Neural cell (in vitro differentiated cells): Measurements from ENCODE around the gene CLNK. TPM values are rescaled to one million over a fixed set of nuclear protein-coding genes. Genes with fewer than 3 reads are reported as not detected.

ENCODE experiments used
- H2AFZ ChIP-seq: fragments of 200-600, 300-800 bp; sonication (generic), shearing (Covaris generic); 2 replicates; pipeline ENCODE4 v1.6.0; 2014; ENCODE audit warnings: low read depth, mild to moderate bottlenecking, antibody characterized with exemption, low read length, moderate library complexity
- H3F3A ChIP-seq: fragments of 200-600 bp; shearing (Covaris generic); 2 replicates; pipeline ENCODE4 v1.6.1; 2016; ENCODE audit warnings: mild to moderate bottlenecking, moderate library complexity, mixed read lengths, antibody characterized with exemption, low read length; ENCODE audit not compliant: insufficient read depth, poor library complexity, severe bottlenecking
- H3K27ac ChIP-seq: fragments of 200-600, 300-800 bp; sonication (generic), shearing (Covaris generic); 2 replicates; pipeline ENCODE4 v1.5.1; 2014; ENCODE audit warnings: mild to moderate bottlenecking, low read length, moderate library complexity
- H3K27me3 ChIP-seq: fragments of 300-800, 200-600 bp; sonication (generic), shearing (Covaris generic); 2 replicates; pipeline ENCODE4 v1.6.0; 2014; ENCODE audit warnings: mild to moderate bottlenecking, low read depth, low read length, moderate library complexity; ENCODE audit not compliant: insufficient read depth
- H3K36me3 ChIP-seq: fragments of 300-800, 200-600 bp; sonication (generic), shearing (Covaris generic); 2 replicates; pipeline ENCODE4 v1.5.1; 2014; ENCODE audit warnings: mild to moderate bottlenecking, antibody characterized with exemption, low read length, moderate library complexity; ENCODE audit not compliant: insufficient read depth
- H3K4me2 ChIP-seq: fragments of 300-800, 200-600 bp; sonication (generic), shearing (Covaris generic); 2 replicates; pipeline ENCODE4 v1.6.0; 2014; ENCODE audit warnings: mild to moderate bottlenecking, low read length
- H3K4me3 ChIP-seq: fragments of 300-800, 200-600 bp; sonication (generic), shearing (Covaris generic); 2 replicates; pipeline ENCODE4 v1.5.1; 2014; ENCODE audit warnings: mild to moderate bottlenecking, low read length, moderate library complexity
- H3K79me2 ChIP-seq: fragments of 200-600 bp; shearing (Covaris generic); replicated peaks from 2 replicates; pipeline ENCODE4 v1.6.0; 2014; ENCODE audit warnings: mild to moderate bottlenecking, low read length, moderate library complexity; ENCODE audit not compliant: insufficient read depth
- H3K9ac ChIP-seq: fragments of 300-800, 200-600 bp; sonication (generic), shearing (Covaris generic); 2 replicates; pipeline ENCODE4 v1.6.1; 2016; ENCODE audit warnings: mild to moderate bottlenecking, low read length, mixed read lengths
- H3K9me2 ChIP-seq: fragments of 200-600 bp; shearing (Covaris generic); 2 replicates; pipeline ENCODE4 v1.6.1; 2016; ENCODE audit warnings: mild to moderate bottlenecking, low read length, mixed read lengths; ENCODE audit not compliant: insufficient read depth
- H3K9me3 ChIP-seq: fragments of 200-600, 300-800 bp; sonication (generic), shearing (Covaris generic); 2 replicates; pipeline ENCODE4 v1.6.1; 2016; ENCODE audit warnings: mild to moderate bottlenecking, mixed run types, low read length, moderate library complexity, mixed read lengths
- H4K20me1 ChIP-seq: fragments of 200-600 bp; shearing (Covaris generic); 2 replicates; pipeline ENCODE4 v1.6.1; 2016; ENCODE audit warnings: mild to moderate bottlenecking, mixed run types; ENCODE audit not compliant: insufficient read depth
- EP300 ChIP-seq: fragments of 450-650 bp; conservative IDR thresholded peaks from 2 replicates; pipeline ENCODE4 v1.6.1; 2014; ENCODE audit warnings: antibody characterized with exemption, mild to moderate bottlenecking, moderate library complexity; ENCODE audit not compliant: poor library complexity, severe bottlenecking
- EZH2 ChIP-seq: fragments of 200-600, 300-800 bp; shearing (Covaris generic), sonication (generic); IDR thresholded peaks from 2 replicates; pipeline ENCODE4 v1.6.1; 2014; ENCODE audit warnings: antibody characterized with exemption, low read length, borderline replicate concordance, mild to moderate bottlenecking; ENCODE audit not compliant: insufficient read depth, poor library complexity, severe bottlenecking
- MXI1 ChIP-seq: fragments of 450-650 bp; conservative IDR thresholded peaks from 2 replicates; pipeline ENCODE4 v1.6.1; 2014; ENCODE audit warnings: antibody characterized with exemption, mild to moderate bottlenecking; ENCODE audit not compliant: poor library complexity, severe bottlenecking
- POLR2AphosphoS5 ChIP-seq: IDR thresholded peaks from 2 replicates; pipeline ENCODE4 v1.6.1; 2012
- RAD21 ChIP-seq: fragments of 450-650 bp; conservative IDR thresholded peaks from 2 replicates; pipeline ENCODE4 v1.6.1; 2014; ENCODE audit warnings: antibody characterized with exemption, mild to moderate bottlenecking, moderate library complexity
- SMC3 ChIP-seq: fragments of 450-650 bp; conservative IDR thresholded peaks from 2 replicates; pipeline ENCODE4 v1.6.1; 2014; ENCODE audit warnings: antibody characterized with exemption, mild to moderate bottlenecking, moderate library complexity; ENCODE audit not compliant: poor library complexity
- TAF1 ChIP-seq: IDR thresholded peaks from 2 replicates; pipeline ENCODE4 v1.6.1; 2012; ENCODE audit warnings: low read depth
- polyA plus RNA-seq: library from polyadenylated mRNA; depleted of rRNA; stranded (reverse); fragments of >200 nt; gene quantifications from 2 replicates; pipeline ENCODE4 v1.2.3, GENCODE V29; 2014
- TF ChIP-seq, protein P1 (sequence below): IDR thresholded peaks from 2 replicates; pipeline ENCODE4 v1.6.1; 2012; ENCODE audit warnings: borderline replicate concordance
- TF ChIP-seq, protein P2 (sequence below): fragments of 450-650 bp; IDR thresholded peaks from 2 replicates; pipeline ENCODE4 v1.5.1; 2014; ENCODE audit warnings: antibody characterized with exemption, mild to moderate bottlenecking, moderate library complexity; ENCODE audit not compliant: poor library complexity, severe bottlenecking

Gene CLNK
- polyA plus RNA-seq, 1 donor from 2014 or later = not detected

DNA sequence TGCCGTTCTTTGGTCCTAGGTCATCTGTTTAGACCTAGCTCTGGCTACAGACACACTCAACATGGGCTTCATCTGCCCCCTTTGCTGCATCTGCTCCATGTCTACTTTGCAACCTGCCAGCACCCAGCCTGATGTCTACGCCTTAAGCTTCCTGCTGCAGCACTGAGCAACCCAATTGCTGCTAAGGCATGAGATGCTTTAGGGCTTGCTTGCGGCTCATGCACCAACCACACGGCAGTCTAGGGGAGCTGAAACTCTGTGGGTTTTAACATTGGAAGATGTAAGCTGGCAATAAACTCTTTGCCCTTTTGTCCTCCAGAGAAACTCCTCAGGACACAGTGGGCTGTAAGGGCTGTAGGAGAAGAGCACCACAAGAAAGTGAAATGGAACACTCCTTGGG is 11.7 kb upstream of the CLNK start:
- no peak overlapping the region for H3K9ac ChIP-seq
- H3K4me2 ChIP-seq = no peak overlapping the region
- H3K36me3 ChIP-seq = no peaks in the 10 kb centered on the region
- TF ChIP-seq EZH2 = no peak
- no peak for TF ChIP-seq RAD21
- TF ChIP-seq, protein P1, sequence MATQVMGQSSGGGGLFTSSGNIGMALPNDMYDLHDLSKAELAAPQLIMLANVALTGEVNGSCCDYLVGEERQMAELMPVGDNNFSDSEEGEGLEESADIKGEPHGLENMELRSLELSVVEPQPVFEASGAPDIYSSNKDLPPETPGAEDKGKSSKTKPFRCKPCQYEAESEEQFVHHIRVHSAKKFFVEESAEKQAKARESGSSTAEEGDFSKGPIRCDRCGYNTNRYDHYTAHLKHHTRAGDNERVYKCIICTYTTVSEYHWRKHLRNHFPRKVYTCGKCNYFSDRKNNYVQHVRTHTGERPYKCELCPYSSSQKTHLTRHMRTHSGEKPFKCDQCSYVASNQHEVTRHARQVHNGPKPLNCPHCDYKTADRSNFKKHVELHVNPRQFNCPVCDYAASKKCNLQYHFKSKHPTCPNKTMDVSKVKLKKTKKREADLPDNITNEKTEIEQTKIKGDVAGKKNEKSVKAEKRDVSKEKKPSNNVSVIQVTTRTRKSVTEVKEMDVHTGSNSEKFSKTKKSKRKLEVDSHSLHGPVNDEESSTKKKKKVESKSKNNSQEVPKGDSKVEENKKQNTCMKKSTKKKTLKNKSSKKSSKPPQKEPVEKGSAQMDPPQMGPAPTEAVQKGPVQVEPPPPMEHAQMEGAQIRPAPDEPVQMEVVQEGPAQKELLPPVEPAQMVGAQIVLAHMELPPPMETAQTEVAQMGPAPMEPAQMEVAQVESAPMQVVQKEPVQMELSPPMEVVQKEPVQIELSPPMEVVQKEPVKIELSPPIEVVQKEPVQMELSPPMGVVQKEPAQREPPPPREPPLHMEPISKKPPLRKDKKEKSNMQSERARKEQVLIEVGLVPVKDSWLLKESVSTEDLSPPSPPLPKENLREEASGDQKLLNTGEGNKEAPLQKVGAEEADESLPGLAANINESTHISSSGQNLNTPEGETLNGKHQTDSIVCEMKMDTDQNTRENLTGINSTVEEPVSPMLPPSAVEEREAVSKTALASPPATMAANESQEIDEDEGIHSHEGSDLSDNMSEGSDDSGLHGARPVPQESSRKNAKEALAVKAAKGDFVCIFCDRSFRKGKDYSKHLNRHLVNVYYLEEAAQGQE = no peak
- no peaks in the 10 kb centered on the region for H3F3A ChIP-seq
- H3K27ac ChIP-seq = no peak overlapping the region
- H3K27me3 ChIP-seq = no peaks in the 10 kb centered on the region
- no peaks in the 10 kb centered on the region for H3K79me2 ChIP-seq
- H2AFZ ChIP-seq = no peak overlapping the region
- H3K9me3 ChIP-seq = no peaks in the 10 kb centered on the region
- H3K9me2 ChIP-seq = no peaks in the 10 kb centered on the region
- no peaks in the 10 kb centered on the region for H4K20me1 ChIP-seq
- H3K4me3 ChIP-seq = no peak overlapping the region

DNA sequence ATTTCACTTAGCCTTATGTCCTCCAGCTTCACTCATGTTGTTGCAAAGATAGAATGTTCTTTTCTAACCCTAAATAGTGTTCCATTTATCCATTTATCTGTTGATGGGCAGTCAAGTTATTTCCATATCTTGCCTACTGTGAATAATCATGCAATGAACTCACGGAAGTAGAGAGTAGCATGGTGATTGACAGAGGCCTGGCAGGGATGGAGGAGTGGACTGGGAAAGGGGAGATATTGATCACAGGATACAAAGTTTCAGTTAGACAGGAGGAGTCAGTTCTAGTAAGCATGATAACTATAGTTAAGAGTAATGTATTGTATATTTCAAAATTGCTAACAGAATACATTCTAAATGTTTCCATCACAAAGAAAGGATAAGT is 10.3 kb upstream of the CLNK start:
- no peak overlapping the region for H3K4me3 ChIP-seq
- H3K4me2 ChIP-seq = no peak overlapping the region
- H3K9me2 ChIP-seq = no peaks in the 10 kb centered on the region
- no peaks in the 10 kb centered on the region for H3F3A ChIP-seq
- H3K79me2 ChIP-seq = no peaks in the 10 kb centered on the region
- no peaks in the 10 kb centered on the region for H3K36me3 ChIP-seq
- H3K9ac ChIP-seq = no peak overlapping the region
- TF ChIP-seq TAF1 = no peak
- TF ChIP-seq POLR2AphosphoS5 = no peak
- no peak for TF ChIP-seq EZH2
- TF ChIP-seq RAD21 = no peak
- TF ChIP-seq EP300 = no peak
- no peak for TF ChIP-seq MXI1
- TF ChIP-seq SMC3 = no peak
- TF ChIP-seq, protein P2, sequence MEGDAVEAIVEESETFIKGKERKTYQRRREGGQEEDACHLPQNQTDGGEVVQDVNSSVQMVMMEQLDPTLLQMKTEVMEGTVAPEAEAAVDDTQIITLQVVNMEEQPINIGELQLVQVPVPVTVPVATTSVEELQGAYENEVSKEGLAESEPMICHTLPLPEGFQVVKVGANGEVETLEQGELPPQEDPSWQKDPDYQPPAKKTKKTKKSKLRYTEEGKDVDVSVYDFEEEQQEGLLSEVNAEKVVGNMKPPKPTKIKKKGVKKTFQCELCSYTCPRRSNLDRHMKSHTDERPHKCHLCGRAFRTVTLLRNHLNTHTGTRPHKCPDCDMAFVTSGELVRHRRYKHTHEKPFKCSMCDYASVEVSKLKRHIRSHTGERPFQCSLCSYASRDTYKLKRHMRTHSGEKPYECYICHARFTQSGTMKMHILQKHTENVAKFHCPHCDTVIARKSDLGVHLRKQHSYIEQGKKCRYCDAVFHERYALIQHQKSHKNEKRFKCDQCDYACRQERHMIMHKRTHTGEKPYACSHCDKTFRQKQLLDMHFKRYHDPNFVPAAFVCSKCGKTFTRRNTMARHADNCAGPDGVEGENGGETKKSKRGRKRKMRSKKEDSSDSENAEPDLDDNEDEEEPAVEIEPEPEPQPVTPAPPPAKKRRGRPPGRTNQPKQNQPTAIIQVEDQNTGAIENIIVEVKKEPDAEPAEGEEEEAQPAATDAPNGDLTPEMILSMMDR = no peak
- TF ChIP-seq, protein P1 = no peak
- H4K20me1 ChIP-seq = no peaks in the 10 kb centered on the region
- no peak overlapping the region for H3K27ac ChIP-seq
- no peaks in the 10 kb centered on the region for H3K27me3 ChIP-seq
- no peaks in the 10 kb centered on the region for H3K9me3 ChIP-seq
- no peak overlapping the region for H2AFZ ChIP-seq
